IPS-20b (cell line): ENCODE results near the gene C20orf144.
A peak's percentile ranks its signal among the peaks of the same experiment; 100 is the strongest.

ENCODE experiments used
- H3K27ac ChIP-seq: one replicate; pipeline ENCODE4 v1.5.1; 2013; ENCODE audit warnings: low read length
- H3K27me3 ChIP-seq: 2 replicates; pipeline ENCODE4 v1.6.1; 2013; ENCODE audit warnings: mild to moderate bottlenecking, low read length, inconsistent platforms; ENCODE audit not compliant: insufficient read depth
- H3K36me3 ChIP-seq: 2 replicates; pipeline ENCODE4 v1.6.1; 2013; ENCODE audit warnings: low read depth, mild to moderate bottlenecking, inconsistent platforms, low read length, moderate library complexity; ENCODE audit not compliant: insufficient read depth
- H3K4me1 ChIP-seq: 2 replicates; pipeline ENCODE4 v1.6.1; 2013; ENCODE audit warnings: mild to moderate bottlenecking, control low read depth, inconsistent platforms, low read length, moderate library complexity; ENCODE audit not compliant: insufficient read depth
- H3K4me3 ChIP-seq: 2 replicates; pipeline ENCODE4 v1.5.1; 2013; ENCODE audit warnings: mild to moderate bottlenecking, low read length, inconsistent platforms
- H3K9ac ChIP-seq: 2 replicates; pipeline ENCODE4 v1.6.1; 2013; ENCODE audit warnings: low read depth, mild to moderate bottlenecking, inconsistent platforms, low read length, moderate library complexity
- H3K9me3 ChIP-seq: 2 replicates; pipeline ENCODE4 v1.6.1; 2013; ENCODE audit warnings: mild to moderate bottlenecking, low read depth, low read length, inconsistent platforms; ENCODE audit not compliant: insufficient read depth

The C20orf144 gene

GRCh38 chr20:33675136-33675959 lies 13.2 kb downstream of the C20orf144 start:
- H3K27me3 ChIP-seq = no peaks in the 10 kb centered on the region
- H3K9ac ChIP-seq = peak overlapping the region; percentile 80; the same call in 1 of the 2 replicates
- no peak overlapping the region for H3K27ac ChIP-seq
- H3K4me1 ChIP-seq = peaks cover 17% of the 10 kb centered on the region
- H3K36me3 ChIP-seq = peaks cover 53% of the 10 kb centered on the region
- peak overlapping the region; percentile 84 for H3K4me3 ChIP-seq
- H3K9me3 ChIP-seq = no peaks in the 10 kb centered on the region

GRCh38 chr20:33676121-33676520 lies 14.0 kb downstream of the C20orf144 start:
- no peaks in the 10 kb centered on the region for H3K9me3 ChIP-seq
- peaks cover 17% of the 10 kb centered on the region for H3K4me1 ChIP-seq
- H3K27me3 ChIP-seq = no peaks in the 10 kb centered on the region
- no peak overlapping the region for H3K27ac ChIP-seq
- no peak overlapping the region for H3K4me3 ChIP-seq
- H3K36me3 ChIP-seq = peaks cover 52% of the 10 kb centered on the region
- no peak overlapping the region for H3K9ac ChIP-seq

- no peaks in the 10 kb centered on the region for H3K27me3 ChIP-seq
- peaks cover 17% of the 10 kb centered on the region for H3K4me1 ChIP-seq
- peaks cover 46% of the 10 kb centered on the region for H3K36me3 ChIP-seq
- no peak overlapping the region for H3K27ac ChIP-seq
- no peaks in the 10 kb centered on the region for H3K9me3 ChIP-seq
- H3K9ac ChIP-seq = no peak overlapping the region
- no peak overlapping the region for H3K4me3 ChIP-seq
Observed at GRCh38 chr20:33676652-33677645, 14.8 kb downstream of the C20orf144 start.

GRCh38 chr20:33677991-33678702 lies 16.0 kb downstream of the C20orf144 start:
- Histone ChIP-seq H3K4me1 (peaks cover 14% of the 10 kb centered on the region), H3K9me3 (no peaks in the 10 kb centered on the region), H3K27me3 (no peaks in the 10 kb centered on the region), H3K9ac (no peak overlapping the region), H3K4me3 (no peak overlapping the region), H3K36me3 (peaks cover 52% of the 10 kb centered on the region), H3K27ac (no peak overlapping the region)

GRCh38 chr20:33679758-33680485 lies 17.8 kb downstream of the C20orf144 start:
- Histone ChIP-seq H3K27ac (no peak overlapping the region), H3K9ac (no peak overlapping the region), H3K36me3 (peaks cover 52% of the 10 kb centered on the region), H3K27me3 (no peaks in the 10 kb centered on the region), H3K4me1 (peaks cover 9% of the 10 kb centered on the region), H3K4me3 (no peak overlapping the region), H3K9me3 (no peaks in the 10 kb centered on the region)

- no peaks in the 10 kb centered on the region for H3K9me3 ChIP-seq
- H3K9ac ChIP-seq = no peak overlapping the region
- H3K4me3 ChIP-seq = no peak overlapping the region
- no peaks in the 10 kb centered on the region for H3K27me3 ChIP-seq
- H3K4me1 ChIP-seq = peaks cover 2% of the 10 kb centered on the region; the same call in 1 of the 2 replicates
- H3K36me3 ChIP-seq = peaks cover 52% of the 10 kb centered on the region
- no peak overlapping the region for H3K27ac ChIP-seq
Observed at GRCh38 chr20:33680686-33681085, 18.6 kb downstream of the C20orf144 start.

- Histone ChIP-seq H3K27ac (no peak overlapping the region), H3K9me3 (no peaks in the 10 kb centered on the region), H3K4me1 (peaks cover 2% of the 10 kb centered on the region; the same call in 1 of the 2 replicates), H3K27me3 (no peaks in the 10 kb centered on the region), H3K9ac (no peak overlapping the region), H3K4me3 (no peak overlapping the region), H3K36me3 (peaks cover 50% of the 10 kb centered on the region)
Observed at GRCh38 chr20:33681288-33681687, 19.2 kb downstream of the C20orf144 start.

GRCh38 chr20:33681728-33682353 lies 19.7 kb downstream of the C20orf144 start:
- Histone ChIP-seq H3K27ac (no peak overlapping the region), H3K9ac (no peak overlapping the region), H3K4me3 (no peak overlapping the region), H3K4me1 (peaks cover 4% of the 10 kb centered on the region; the same call in 1 of the 2 replicates), H3K36me3 (peaks cover 45% of the 10 kb centered on the region), H3K27me3 (no peaks in the 10 kb centered on the region), H3K9me3 (no peaks in the 10 kb centered on the region)

GRCh38 chr20:33684533-33685327 lies 22.6 kb downstream of the C20orf144 start:
- Histone ChIP-seq H3K27me3 (peaks cover 13% of the 10 kb centered on the region; the same call in 1 of the 2 replicates), H3K27ac (no peak overlapping the region), H3K9ac (peak overlapping the region; percentile 90; the same call in 1 of the 2 replicates), H3K4me3 (peak overlapping the region; percentile 94), H3K4me1 (peaks cover 6% of the 10 kb centered on the region; the same call in 1 of the 2 replicates), H3K9me3 (no peaks in the 10 kb centered on the region), H3K36me3 (peaks cover 16% of the 10 kb centered on the region; the same call in 1 of the 2 replicates)
